Adrenal gland (tissue), 5 donors: ENCODE results near the gene MARK1.

Experiments
- CTCF ChIP-seq, 6 experiments: fragments of 450-650 bp in 4 of 6; fragments of 200-600 bp in 2 of 6; sonication (generic) in 1 of 6; IDR thresholded peaks; 1 replicate in 5 of 6; 2 replicates in 1 of 6; pipeline versions ENCODE4 v1.5.1 to v1.8.0; 2016 to 2021; ENCODE audit warnings: antibody characterized with exemption in 6 of 6, mild to moderate bottlenecking in 2 of 6, moderate library complexity in 1 of 6
- POLR2A ChIP-seq, 2 donors: fragments of 450-650 bp; IDR thresholded peaks; one replicate each; pipeline ENCODE4 v1.6.1; 2017; ENCODE audit warnings: antibody characterized with exemption in 2 of 2, mild to moderate bottlenecking in 2 of 2, moderate library complexity in 1 of 2
- donor health status: DM: no; HTN: no; CAD: no.

GRCh38 chr1:220511179-220511578 is 16.8 kb upstream of the MARK1 start:
- TF ChIP-seq CTCF (IDR thresholded peaks at IDR 0.05) (no peak), POLR2A (IDR thresholded peaks at IDR 0.05) (no peak)
